ENCODE measurements around the gene ACADVL.

The ACADVL gene

GRCh38 chr17:7214300-7215135 lies 5.2 kb upstream of the ACADVL start:
- Histone ChIP-seq H3K27me3 (ENCODE audit: low read length) (no peaks in the 10 kb centered on the region), H3K79me2 (ENCODE audit: insufficient read depth, low read length) (no peaks in the 10 kb centered on the region)
- TF ChIP-seq CTCF (IDR thresholded peaks at IDR 0.05; ENCODE audit: insufficient read depth, low read length, poor library complexity, severe bottlenecking), result no peak
- TF ChIP-seq EZH2phosphoT487 (conservative IDR thresholded peaks at IDR 0.05; ENCODE audit: low read length), result no peak

GRCh38 chr17:7215136-7215638 lies 4.6 kb upstream of the ACADVL start:
- Histone ChIP-seq H4K20me1 (ENCODE audit: low read depth, low read length) (no peaks in the 10 kb centered on the region), H3K4me3 (ENCODE audit: insufficient read depth, low read length, poor library complexity, severe bottlenecking) (no peak overlapping the region), H3F3A (ENCODE audit: insufficient read depth) (peaks cover 5% of the 10 kb centered on the region; the same call in 1 of the 2 replicates), H3K79me2 (ENCODE audit: insufficient read depth, low read length) (no peaks in the 10 kb centered on the region), H3K36me3 (ENCODE audit: low read length) (no peaks in the 10 kb centered on the region), H3K27me3 (ENCODE audit: low read length) (no peaks in the 10 kb centered on the region), H3K9me3 (ENCODE audit: insufficient read depth, low read length) (no peaks in the 10 kb centered on the region), H3K27ac (ENCODE audit: low read depth, low read length) (no peak overlapping the region), H2AFZ (ENCODE audit: low read depth, low read length, severe bottlenecking) (no peak overlapping the region), H3K9me2 (replicated peaks; ENCODE audit: insufficient read depth, low read length) (no peaks in the 10 kb centered on the region), H3K9ac (ENCODE audit: low read length) (0 out of 2 replicates have a peak overlapping the region, but pooled peaks have one; percentile 15), H3K4me2 (ENCODE audit: low read depth, low read length, poor library complexity, severe bottlenecking) (peak overlapping the region; percentile 67)
- TF ChIP-seq CTCF (IDR thresholded peaks at IDR 0.05; ENCODE audit: insufficient read depth, low read length, poor library complexity, severe bottlenecking) (no peak), EZH2phosphoT487 (conservative IDR thresholded peaks at IDR 0.05; ENCODE audit: low read length) (no peak)

More at GRCh38 chr17:7214300-7215135, 5.2 kb upstream of the ACADVL start:
- H3K36me3 ChIP-seq (ENCODE audit: low read length), result no peaks in the 10 kb centered on the region
- no peaks in the 10 kb centered on the region for H3K9me2 ChIP-seq (replicated peaks; ENCODE audit: insufficient read depth, low read length)
- H3K4me2 ChIP-seq (ENCODE audit: low read depth, low read length, poor library complexity, severe bottlenecking), result peak overlapping the region; percentile 67
- peak overlapping the region; percentile 6 for H2AFZ ChIP-seq (ENCODE audit: low read depth, low read length, severe bottlenecking)
- no peak overlapping the region for H3K27ac ChIP-seq (ENCODE audit: low read depth, low read length)
- peak overlapping the region; percentile 15; the same call in 1 of the 2 replicates for H3K9ac ChIP-seq (ENCODE audit: low read length)
- H4K20me1 ChIP-seq (ENCODE audit: low read depth, low read length), result no peaks in the 10 kb centered on the region
- H3K9me3 ChIP-seq (ENCODE audit: insufficient read depth, low read length), result no peaks in the 10 kb centered on the region
- peaks cover 5% of the 10 kb centered on the region; the same call in 1 of the 2 replicates for H3F3A ChIP-seq (ENCODE audit: insufficient read depth)
- H3K4me3 ChIP-seq (ENCODE audit: insufficient read depth, low read length, poor library complexity, severe bottlenecking), result peak overlapping the region; percentile 46

GRCh38 chr17:7215652-7216180 lies 4.0 kb upstream of the ACADVL start:
- Histone ChIP-seq H4K20me1 (ENCODE audit: low read depth, low read length) (no peaks in the 10 kb centered on the region), H3K79me2 (ENCODE audit: insufficient read depth, low read length) (no peaks in the 10 kb centered on the region), H3K4me2 (ENCODE audit: low read depth, low read length, poor library complexity, severe bottlenecking) (no peak overlapping the region), H3K27me3 (ENCODE audit: low read length) (no peaks in the 10 kb centered on the region), H3K4me3 (ENCODE audit: insufficient read depth, low read length, poor library complexity, severe bottlenecking) (no peak overlapping the region), H3K27ac (ENCODE audit: low read depth, low read length) (no peak overlapping the region), H2AFZ (ENCODE audit: low read depth, low read length, severe bottlenecking) (no peak overlapping the region), H3K36me3 (ENCODE audit: low read length) (no peaks in the 10 kb centered on the region), H3K9me3 (ENCODE audit: insufficient read depth, low read length) (no peaks in the 10 kb centered on the region), H3K9ac (ENCODE audit: low read length) (no peak overlapping the region), H3K9me2 (replicated peaks; ENCODE audit: insufficient read depth, low read length) (no peaks in the 10 kb centered on the region), H3F3A (ENCODE audit: insufficient read depth) (peaks cover 5% of the 10 kb centered on the region; the same call in 1 of the 2 replicates)
- TF ChIP-seq CTCF (IDR thresholded peaks at IDR 0.05; ENCODE audit: insufficient read depth, low read length, poor library complexity, severe bottlenecking) (no peak), EZH2phosphoT487 (conservative IDR thresholded peaks at IDR 0.05; ENCODE audit: low read length) (no peak)
